Effector CD8-positive, alpha-beta T cell (primary cell): ENCODE measurements around the gene BTBD1.

Experiments used
- DNase-seq: peaks from one replicate; lab custom pipeline; 2025; lab: John Stamatoyannopoulos, UW

Gene BTBD1

GRCh38 chr15:82993144-82993543 is 73.9 kb downstream of the BTBD1 start:
- no peak for DNase-seq

- DNase-seq = no peak
Observed at GRCh38 chr15:82992436-82992998, 74.5 kb downstream of the BTBD1 start.

DNA sequence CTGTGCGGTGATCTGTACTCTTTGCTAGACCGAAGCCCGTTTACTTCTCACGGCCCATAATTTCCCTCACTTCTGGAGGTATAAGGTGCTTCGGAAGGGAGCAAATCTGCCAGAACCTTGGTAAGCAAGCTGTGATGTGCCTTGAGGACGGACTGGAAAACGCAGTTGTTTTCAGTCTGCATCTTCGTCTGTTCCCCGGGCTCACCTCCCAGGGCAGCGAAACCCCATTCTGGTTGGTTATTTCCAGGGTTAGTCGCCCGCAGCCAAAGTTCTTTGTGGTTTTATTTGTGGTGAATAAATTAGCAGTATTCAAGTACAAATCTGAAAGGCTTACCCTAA is 80.6 kb downstream of the BTBD1 start:
- DNase-seq = no peak

GRCh38 chr15:82985688-82986441 is 81.2 kb downstream of the BTBD1 start, which contains the start of gene RAMAC:
Gene RAMAC (plus strand): TSS chr15:82986210. CDS start chr15:82989019, 2,809 bp downstream.
- peak; percentile 87 for DNase-seq

DNA sequence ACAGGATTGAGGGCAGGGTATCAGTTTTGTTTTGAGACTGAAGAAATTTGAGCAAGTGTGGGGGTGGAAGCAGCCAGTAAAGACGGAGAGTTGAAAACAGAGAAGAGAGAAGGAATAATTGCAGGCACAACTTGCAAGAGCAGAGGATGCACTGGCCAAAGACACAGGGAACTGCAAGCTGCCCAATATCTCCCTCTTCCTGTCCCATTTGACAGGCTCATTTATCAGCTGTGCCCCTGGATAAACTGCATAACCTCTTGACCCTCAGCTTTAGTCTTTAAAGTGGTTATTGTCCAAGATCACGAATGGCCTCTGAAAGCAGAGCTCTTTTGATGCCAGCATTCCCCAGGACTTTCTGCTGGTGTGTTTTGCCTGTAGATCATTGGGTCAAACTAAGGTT is 86.1 kb downstream of the BTBD1 start:
- no peak for DNase-seq

- no peak for DNase-seq
Observed at GRCh38 chr15:82979726-82980125, 87.3 kb downstream of the BTBD1 start.

DNA sequence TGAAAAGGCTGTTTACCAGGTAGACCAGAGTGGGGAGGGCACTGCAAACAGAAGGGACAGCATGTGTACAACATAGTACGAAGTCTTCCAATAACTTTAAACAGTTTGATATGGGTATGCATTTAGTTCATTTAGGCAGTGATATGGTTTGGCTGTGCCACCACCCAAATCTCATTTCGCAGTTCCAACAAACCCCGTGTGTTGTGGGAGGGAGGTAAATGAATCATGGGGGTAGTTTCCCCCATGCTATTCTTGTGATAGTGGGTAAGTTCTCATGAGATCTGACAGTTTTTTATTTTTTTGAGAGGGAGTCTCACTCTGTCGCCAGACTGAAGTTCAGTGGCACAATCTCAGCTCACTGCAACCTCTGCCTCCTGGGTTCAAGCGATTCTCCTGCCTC is 88.6 kb downstream of the BTBD1 start:
- no peak for DNase-seq

DNA sequence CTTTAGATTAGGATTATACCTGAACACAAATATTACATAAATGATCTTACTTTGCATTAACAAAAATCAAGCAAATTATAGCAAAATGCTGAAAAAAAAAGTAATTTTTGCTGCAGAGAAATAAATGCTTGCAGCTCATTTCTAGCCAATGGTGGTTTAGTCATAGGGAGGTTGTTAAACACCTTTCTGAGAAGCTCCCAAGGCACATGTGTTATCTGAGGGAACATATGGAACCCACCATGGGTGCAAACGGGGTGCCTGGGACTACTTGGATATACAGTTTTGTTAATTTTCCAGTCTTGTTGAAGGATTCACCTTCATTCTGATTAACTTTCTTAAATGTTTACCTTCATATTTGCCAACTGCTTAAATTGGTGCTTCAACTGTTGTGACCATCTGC is 90.0 kb downstream of the BTBD1 start:
- no peak for DNase-seq

DNA sequence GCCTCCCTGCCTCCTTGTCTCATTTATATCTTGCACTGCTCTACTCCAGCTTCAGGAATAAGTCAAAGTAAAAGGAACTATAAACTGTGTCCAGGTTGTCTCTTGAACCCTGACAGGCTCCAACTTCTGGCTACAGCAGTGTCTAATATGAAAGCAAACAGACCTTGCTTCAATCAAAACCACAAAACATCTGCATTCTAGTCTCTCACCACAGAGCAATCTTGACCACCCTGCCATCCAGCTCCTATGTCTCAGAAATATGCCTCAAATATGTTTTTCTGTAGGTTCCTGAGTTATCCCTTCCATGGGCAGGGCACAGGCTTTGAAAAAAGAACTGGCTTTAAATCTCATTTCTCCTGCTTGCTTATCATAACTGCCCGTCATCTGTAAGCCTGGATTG is 94.1 kb downstream of the BTBD1 start:
- DNase-seq = no peak

GRCh38 chr15:82971218-82971984 is 95.7 kb downstream of the BTBD1 start:
- DNase-seq = no peak

DNA sequence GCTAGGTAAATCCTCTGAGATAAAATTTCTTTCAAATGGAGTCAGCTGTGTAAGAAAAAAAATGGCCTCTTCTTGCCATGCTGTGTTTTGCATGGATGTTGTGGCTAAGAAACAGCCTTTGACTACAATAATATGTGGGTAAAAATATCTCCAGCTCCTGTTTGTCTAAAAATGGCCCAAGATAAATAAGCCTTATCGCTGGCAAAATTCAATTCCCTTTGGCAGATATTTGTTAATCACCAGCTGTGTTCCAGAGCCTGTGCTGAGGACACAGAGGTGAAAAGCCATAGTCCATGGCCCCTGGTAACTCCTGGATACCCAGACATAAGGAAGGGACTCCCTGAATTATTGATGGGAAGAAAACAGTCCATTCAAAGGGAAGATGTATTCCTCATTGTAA is 96.4 kb downstream of the BTBD1 start:
- DNase-seq = no peak

GRCh38 chr15:82970078-82970686 is 96.9 kb downstream of the BTBD1 start:
- no peak for DNase-seq

GRCh38 chr15:82969353-82969752 is 97.7 kb downstream of the BTBD1 start:
- DNase-seq = no peak

GRCh38 chr15:82968066-82968465 is 99.0 kb downstream of the BTBD1 start:
- no peak for DNase-seq

DNA sequence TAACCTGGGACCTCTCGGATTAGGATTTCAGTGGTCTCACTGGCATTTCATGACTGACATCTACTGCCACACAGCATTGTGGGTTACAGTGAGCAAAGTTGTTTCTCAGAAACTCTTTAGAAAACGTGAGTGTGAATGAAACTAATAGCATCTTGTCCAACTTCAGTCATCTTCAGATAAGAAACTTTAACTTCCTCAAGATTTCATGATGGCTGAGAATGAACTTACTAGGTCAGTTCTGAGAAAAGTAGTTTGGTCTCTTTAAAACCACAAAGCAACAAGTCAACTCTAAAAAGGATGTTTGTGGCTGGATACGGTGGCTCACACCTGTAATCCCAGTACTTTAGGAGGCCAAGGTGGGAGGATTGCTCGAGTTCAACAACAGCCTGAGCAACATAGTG is 100.4 kb downstream of the BTBD1 start:
- DNase-seq = no peak
